Epithelial cell of alveolus of lung (primary cell): Measurements from ENCODE around the gene OR10Z1. TPM values are rescaled to one million over a fixed set of nuclear protein-coding genes. Genes with fewer than 3 reads are reported as not detected.

Experiments
- total RNA-seq: library from RNA; depleted of rRNA; stranded (reverse); fragments of >200 nt; gene quantifications from 2 replicates; pipeline ENCODE4 v1.2.1, GENCODE V29; 2015

The OR10Z1 gene
- total RNA-seq = not detected in 2 replicates

DNA sequence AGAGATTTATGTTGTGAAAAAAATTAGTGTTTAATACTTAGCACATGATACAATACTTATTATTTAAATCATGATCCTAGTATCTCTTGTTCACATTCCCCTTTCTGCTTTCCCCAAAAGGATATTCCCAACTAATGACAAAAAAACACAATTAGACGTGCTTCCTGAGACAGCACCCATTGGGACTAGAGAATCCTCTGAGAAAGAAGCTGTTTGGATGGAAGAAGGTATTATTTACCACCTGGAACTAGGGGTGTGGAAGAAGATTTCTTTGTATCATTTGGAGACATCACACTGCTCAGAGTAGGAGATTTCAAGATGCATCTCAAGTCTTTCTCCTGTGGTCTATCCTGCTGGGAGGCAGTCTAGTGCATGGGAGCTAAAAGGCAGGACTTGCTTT, at the start of gene OR10Z1:
TSS of gene OR10Z1 (plus strand) at position 301 of the 400 bp plus-strand sequence. CDS start 1,171 bp downstream, outside the sequence.

GRCh38 chr1:158570480-158570879, 34.6 kb upstream of the OR10Z1 start, which contains the start of gene OR6P1:
TSS of gene OR6P1 (minus strand) at chr1:158570580. CDS start at chr1:158563604, 6,976 bp downstream.

GRCh38 chr1:158579733-158580132, 25.3 kb upstream of the OR10Z1 start, which contains the start of gene OR10X1:
TSS of gene OR10X1 (minus strand) at chr1:158579899. CDS start at chr1:158579899, 0 bp downstream.

Other genes with a start within 250 kb of the OR10Z1 start
- not detected in 2 replicates for gene OR10T2, start 205.8 kb upstream of the OR10Z1 start, total RNA-seq
- not detected in 2 replicates for gene OR10K2, start 179.0 kb upstream of the OR10Z1 start, total RNA-seq
- not detected in 2 replicates for gene OR10K1, start 143.4 kb upstream of the OR10Z1 start, total RNA-seq
- not detected in 2 replicates for gene OR10R2, start 133.0 kb upstream of the OR10Z1 start, total RNA-seq
- gene OR6Y1, start 50.9 kb upstream of the OR10Z1 start, total RNA-seq = not detected in 2 replicates
- gene OR6P1, start 34.7 kb upstream of the OR10Z1 start, total RNA-seq = not detected in 2 replicates
- not detected in 2 replicates for gene OR10X1, start 25.4 kb upstream of the OR10Z1 start, total RNA-seq
- gene SPTA1, start 81.4 kb downstream of the OR10Z1 start, total RNA-seq = not detected in 2 replicates
- gene OR6K2, start 95.4 kb downstream of the OR10Z1 start, total RNA-seq = not detected in 2 replicates
- gene OR6K3, start 115.5 kb downstream of the OR10Z1 start, total RNA-seq = not detected in 2 replicates
- gene OR6K6, start 149.5 kb downstream of the OR10Z1 start, total RNA-seq = not detected in 2 replicates
- gene OR6N1, start 166.9 kb downstream of the OR10Z1 start, total RNA-seq = not detected in 2 replicates
- not detected in 2 replicates for gene OR6N2, start 175.9 kb downstream of the OR10Z1 start, total RNA-seq
- not detected in 2 replicates for gene MNDA, start 226.1 kb downstream of the OR10Z1 start, total RNA-seq